ENCODE results near the gene SLC22A31.

The SLC22A31 gene

DNA sequence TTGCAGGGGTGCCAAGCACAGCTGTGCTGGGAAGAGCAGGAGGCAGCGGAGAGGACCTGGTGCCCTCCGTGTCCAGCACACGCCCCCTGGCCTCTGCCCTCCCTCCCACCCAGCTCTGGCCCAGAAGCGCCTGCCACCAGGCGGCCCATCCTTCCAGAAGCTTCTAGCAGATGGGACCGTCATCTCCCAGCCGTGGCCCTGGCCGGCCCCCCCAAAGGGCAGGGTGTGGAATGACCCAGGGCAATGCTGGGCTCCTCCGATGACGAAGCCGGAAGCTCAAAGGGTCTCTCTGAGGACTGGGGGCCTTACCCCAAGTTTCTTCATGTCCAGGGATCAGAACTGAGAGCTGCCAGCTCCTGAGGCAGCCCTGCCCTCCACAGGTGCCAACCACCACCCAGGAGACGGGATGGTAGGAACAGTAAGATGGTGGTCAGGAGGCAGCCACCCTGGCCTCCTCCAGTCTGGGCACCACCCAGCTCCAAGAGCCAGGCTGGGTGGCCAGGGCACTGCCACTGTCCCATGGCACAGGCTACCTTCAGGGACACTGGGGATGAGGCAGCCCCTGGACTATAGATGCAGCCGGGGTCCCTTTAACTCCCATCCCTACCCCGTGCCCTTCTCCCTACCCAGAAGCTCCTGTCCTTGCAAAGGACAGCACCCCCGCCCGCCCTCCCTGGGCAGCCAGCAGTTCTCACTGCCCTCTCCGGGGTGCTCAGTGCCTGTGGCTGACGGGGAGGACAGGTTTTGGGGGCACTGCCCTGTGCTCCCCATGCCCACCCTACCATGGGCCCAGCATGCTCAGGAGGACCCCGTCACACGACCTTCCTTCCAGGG, 35.3 kb downstream of the SLC22A31 start:
- DNase-seq (ENCODE audit: low read depth): no peak

DNA sequence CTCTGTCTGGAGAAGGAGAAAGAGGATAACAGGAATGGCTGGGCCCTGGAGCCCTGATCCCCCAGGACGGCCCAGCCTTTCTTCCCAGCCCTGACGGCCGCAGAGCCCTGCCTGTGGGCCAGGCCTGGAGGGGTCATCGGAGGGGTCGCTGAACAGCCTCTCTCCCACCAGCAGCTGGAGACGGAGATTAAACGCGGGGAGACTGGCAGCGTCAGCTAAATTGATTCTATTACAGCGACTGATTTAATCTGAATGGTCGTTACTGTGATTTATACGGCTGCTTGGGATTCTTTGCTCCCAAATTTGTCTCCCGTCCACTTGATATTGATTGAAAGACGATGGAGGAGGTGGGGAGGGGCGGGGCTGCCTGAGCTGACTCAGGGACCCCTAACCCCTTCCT, 35.9 kb downstream of the SLC22A31 start:
- no peak for DNase-seq (ENCODE audit: low read depth)

DNA sequence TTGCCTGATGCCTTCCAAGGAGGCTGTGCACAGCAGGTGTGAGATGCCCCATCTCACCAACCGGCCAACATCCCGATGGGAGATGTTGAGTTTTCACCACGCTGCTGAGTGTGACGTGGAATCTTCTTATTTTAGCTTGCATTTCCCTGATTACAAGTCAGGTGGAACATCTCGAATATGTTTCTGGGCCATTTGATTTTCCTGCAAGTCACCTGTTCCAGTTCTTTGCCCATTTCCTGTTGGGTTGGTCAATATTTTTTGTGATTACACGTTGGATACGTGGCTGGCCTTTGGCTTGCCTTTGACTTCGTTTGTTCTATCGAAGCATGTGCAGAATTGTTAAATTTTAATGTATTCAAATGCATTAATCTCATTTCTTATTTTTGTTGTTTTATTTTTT, 37.0 kb downstream of the SLC22A31 start:
- DNase-seq (ENCODE audit: low read depth): no peak

DNA sequence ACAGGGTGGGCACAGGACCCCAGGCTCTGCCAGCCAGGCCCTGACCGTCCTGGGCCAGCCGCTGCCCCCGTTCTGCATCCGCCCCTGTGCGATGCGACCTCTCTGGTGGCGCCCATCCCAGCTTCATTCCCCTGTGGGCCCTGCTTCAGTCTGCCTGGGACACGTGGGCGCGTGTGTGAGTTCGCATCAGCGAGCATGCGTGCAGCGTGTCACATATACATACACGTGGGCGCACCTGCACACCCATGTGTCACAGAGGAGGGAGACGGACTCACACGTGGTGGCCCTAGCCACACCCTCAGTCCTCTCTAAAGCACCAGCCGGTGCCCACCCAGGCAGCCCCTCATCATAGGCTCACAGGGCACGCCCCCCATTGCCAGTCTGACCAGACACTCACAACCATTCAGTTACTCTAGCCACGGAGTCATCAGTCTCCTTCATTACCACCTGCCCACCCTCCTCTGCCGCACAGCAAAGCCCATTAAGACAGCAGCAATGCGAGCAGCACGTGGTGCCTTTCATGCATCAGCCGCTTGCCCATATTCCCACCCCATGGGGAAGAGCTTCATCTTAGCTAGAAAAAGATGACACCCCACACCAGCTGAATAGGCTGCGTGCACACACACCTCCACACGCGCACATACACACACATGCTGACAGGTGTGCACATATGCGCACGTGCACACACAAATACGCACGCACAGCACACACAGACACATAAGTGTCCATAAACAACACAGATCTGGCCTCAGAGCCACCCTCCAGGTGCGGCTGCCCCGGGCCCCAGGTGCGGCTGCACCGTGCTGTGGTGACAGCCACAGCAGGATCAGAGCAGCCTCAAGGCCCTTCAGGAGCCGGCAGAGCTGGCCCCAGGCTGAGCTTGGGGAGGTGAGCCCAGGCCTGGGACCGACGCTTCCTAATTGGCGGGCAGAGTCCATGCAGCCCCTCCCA, 38.3 kb downstream of the SLC22A31 start:
- no peak for DNase-seq (ENCODE audit: low read depth)

DNA sequence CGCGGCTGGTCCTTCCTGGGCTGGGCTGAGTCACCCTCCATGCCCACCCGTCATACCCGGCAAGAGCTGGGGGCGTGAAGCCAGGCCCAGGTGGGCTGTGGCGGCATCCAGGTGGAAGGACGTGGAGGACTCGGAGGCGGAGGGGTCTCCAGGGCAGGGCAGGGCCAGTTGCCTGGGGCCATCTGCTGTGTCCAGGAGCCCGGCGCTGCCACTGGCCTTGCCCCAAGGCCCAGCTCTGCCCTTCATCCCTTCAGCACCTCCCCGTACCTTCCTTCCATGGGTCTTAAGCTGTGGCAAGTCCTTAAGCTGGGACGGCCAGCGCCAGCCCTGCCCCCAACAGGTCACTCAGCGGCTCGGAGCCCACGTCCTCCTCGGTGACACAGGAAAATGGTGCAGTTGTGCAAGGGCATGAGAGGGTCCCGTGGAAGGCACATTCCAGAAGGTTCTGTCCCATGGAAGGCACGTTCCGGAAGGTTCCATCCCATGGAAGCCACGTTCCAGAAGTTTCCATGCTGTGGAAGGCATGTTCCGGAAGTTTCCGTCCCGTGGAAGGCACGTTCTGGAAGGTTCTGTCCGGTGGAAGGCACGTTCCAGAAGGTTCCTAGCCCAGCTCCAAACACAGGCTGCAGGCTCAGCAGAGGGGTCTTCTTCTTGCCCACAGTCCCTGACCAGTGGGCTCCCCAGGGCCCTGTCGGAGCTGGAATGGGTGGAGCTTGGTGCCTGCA, 39.2 kb downstream of the SLC22A31 start:
- DNase-seq (ENCODE audit: low read depth): no peak

DNA sequence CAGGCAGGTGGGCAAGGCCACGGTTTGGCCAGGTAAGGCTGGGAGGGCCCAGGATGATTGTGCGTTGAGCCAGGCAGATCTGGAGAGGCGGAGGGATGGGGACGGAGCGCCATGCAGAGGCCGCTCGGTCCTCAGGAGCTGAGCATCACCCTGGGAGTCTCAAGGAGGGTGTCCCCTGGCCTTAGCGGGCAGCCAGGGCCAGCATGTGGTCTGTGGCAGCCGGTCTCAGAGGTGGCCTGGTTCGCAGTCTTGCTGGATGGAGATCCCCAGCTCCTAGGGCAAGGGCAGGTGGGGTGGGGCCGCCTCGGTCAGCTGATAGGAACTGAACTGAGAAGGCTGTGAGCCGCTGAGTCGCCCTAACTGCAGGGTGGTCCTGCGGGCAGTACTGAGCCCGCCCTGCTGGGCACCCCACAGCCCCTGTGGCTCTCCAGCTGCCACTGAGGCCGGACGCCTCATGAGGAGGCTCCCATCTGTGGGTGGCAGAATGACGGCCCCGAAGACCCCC, 40.4 kb downstream of the SLC22A31 start:
- no peak for DNase-seq (ENCODE audit: low read depth)

- no peak for DNase-seq (ENCODE audit: low read depth)
Observed at GRCh38 chr16:89159066-89159849, 41.1 kb downstream of the SLC22A31 start.

GRCh38 chr16:89157778-89158177, 42.6 kb downstream of the SLC22A31 start:
- DNase-seq (ENCODE audit: low read depth): no peak

DNA sequence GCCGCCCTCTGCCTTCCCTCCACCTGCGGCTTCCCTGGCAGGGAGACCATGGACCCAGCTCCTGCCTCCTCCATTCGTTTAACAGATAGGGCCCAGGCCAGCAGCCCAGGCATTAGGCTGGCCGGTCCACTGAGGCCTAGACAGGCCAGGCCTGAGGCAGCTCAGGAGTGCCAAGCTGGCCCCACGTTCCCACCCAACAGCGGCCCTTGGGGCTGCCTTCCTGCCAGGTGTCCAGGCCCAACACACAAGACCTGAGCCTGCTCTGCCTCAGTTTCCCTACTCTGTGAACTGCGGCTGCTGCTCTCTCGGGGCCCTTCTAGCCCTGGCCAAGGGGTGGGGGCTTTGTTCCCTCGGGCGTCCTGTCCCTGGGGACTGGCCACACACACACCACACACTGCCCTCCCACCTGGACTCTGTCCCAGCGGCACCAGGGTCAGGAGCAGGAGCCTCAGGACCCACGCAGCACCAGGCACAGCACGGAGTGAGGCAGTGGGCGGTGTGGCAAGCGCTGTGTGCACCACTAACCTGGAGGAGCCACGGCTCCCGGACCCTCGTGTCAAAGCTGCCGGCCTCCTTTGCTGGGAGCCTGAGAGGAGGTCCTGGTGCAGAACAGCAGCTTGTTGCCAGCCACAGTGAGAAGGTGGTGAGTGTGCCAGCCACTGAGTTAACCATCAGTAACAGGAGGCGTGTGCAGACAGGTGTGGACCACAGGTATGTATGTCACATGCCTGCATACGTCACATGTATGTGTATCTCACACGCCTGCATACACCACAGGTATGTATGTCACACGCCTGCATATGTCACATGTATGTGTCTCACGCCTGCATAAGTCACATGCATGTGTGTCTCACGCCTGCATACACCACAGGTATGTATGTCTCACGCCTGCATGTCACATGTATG, 43.3 kb downstream of the SLC22A31 start:
- DNase-seq (ENCODE audit: low read depth): no peak

GRCh38 chr16:89155851-89156739, 44.2 kb downstream of the SLC22A31 start:
- no peak for DNase-seq (ENCODE audit: low read depth)

DNA sequence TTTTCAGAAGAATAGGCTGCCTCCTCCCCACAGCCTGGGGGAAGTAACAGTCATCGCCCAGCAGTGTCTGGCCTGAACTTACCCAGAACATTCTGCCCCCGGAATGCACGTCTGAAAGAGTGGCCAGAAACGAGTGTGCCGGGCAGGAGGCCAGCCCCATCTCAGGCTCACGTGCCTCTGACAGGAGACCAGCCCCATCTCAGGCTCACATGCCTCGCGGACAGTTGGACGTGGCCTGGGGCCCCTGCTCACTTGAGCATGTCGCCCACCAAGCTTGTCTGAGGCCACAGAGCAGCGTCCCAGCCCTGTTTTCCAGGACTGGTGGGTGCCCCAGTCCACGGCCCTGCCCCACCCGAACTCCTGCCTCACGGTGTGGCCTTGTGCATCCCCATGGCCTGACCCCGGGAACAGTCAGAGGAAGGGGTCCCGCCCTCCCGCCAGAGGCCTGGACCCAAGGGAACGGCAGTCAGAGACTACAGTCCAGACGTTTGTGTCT, 45.1 kb downstream of the SLC22A31 start:
- DNase-seq (ENCODE audit: low read depth): no peak

GRCh38 chr16:89154390-89155183, 45.8 kb downstream of the SLC22A31 start:
- no peak for DNase-seq (ENCODE audit: low read depth)

GRCh38 chr16:89153848-89154271, 46.5 kb downstream of the SLC22A31 start:
- no peak for DNase-seq (ENCODE audit: low read depth)

- no peak for DNase-seq (ENCODE audit: low read depth)
Observed at GRCh38 chr16:89152831-89153700, 47.3 kb downstream of the SLC22A31 start.

- no peak for DNase-seq (ENCODE audit: low read depth)
Observed at GRCh38 chr16:89150981-89151380, 49.4 kb downstream of the SLC22A31 start.

- no peak for DNase-seq (ENCODE audit: low read depth)
Observed at GRCh38 chr16:89150090-89150835, 50.1 kb downstream of the SLC22A31 start.
